ENCODE results near the gene NACC2.

DNA sequence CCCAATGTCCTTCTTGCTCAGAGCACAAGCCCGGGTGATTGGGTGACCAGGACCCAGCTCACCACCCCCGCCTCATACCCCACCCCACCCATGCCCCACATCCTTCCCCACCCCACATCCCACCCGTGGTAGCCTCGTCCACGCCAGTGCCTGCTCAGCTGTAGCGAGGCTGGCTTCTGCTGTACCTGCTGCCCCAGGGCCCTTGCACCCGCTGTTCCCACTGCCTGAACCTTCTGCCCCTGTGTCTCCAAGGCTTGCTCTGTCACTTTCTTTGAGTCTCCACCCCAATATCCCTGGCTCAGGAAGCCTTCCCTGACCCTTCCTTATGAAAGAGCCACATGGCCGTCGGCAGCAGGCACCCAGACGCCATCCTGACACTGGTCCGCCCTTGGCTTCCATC lies 3.1 kb upstream of the NACC2 start:
- TF ChIP-seq, protein P1, sequence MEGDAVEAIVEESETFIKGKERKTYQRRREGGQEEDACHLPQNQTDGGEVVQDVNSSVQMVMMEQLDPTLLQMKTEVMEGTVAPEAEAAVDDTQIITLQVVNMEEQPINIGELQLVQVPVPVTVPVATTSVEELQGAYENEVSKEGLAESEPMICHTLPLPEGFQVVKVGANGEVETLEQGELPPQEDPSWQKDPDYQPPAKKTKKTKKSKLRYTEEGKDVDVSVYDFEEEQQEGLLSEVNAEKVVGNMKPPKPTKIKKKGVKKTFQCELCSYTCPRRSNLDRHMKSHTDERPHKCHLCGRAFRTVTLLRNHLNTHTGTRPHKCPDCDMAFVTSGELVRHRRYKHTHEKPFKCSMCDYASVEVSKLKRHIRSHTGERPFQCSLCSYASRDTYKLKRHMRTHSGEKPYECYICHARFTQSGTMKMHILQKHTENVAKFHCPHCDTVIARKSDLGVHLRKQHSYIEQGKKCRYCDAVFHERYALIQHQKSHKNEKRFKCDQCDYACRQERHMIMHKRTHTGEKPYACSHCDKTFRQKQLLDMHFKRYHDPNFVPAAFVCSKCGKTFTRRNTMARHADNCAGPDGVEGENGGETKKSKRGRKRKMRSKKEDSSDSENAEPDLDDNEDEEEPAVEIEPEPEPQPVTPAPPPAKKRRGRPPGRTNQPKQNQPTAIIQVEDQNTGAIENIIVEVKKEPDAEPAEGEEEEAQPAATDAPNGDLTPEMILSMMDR (IDR thresholded peaks at IDR 0.05), result no peak
- no peak for TF ChIP-seq POLR2AphosphoS5 (IDR thresholded peaks at IDR 0.05)

All from prostate gland (tissue), 2 donors.